GM10248 (cell line): ENCODE results near the gene CACNA1I.

Source experiments
- CTCF ChIA-PET: fragments of 300-600 bp; sonication (Branson Sonifier 250); formaldehyde crosslinking; extraction: SDS; loops from one replicate; lab custom pipeline; 2021; ENCODE audit warnings: antibody characterized with exemption; lab: Yijun Ruan, JAX
- POLR2A ChIA-PET: fragments of 350-650 bp; sonication (Branson Sonifier 250); formaldehyde crosslinking; extraction: SDS; loops from one replicate; lab custom pipeline; 2020; ENCODE audit warnings: antibody characterized with exemption; lab: Yijun Ruan, JAX
- DNase-seq: peaks from one replicate; pipeline ENCODE4 v3.0.0; 2012; ENCODE audit errors: extremely low spot score
- CTCF ChIP-seq: IDR thresholded peaks from 2 replicates; pipeline ENCODE4 v1.5.1; 2012; ENCODE audit warnings: mild to moderate bottlenecking, low read depth; ENCODE audit errors: extremely low read depth, missing control alignments, control extremely low read depth

CACNA1I gene

GRCh38 chr22:39593066-39593930 lies 22.7 kb downstream of the CACNA1I start:
- ChIA-PET POLR2A (no interaction called here), CTCF (no interaction called here)
- no peak for TF ChIP-seq CTCF
- DNase-seq: no peak

DNA sequence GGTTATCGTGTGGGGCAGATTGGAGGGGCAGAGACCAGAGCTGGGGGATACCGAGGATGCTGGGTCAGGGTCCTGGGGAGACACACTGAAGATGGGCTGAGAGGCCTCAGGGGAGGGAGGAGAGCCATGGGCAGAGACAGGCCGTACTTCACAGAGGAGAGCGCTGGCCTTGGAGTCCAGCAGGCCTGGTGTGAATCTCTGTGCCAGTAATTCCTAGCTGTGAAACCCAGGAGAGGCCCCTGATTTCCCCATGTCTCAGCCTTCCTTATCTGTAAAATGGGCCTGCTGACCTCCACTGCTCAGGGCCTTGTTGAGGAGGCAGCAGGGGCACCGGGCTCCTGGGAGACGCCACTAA lies 23.4 kb downstream of the CACNA1I start:
- no peak for TF ChIP-seq CTCF
- no peak for DNase-seq
- ChIA-PET CTCF (no interaction called here), POLR2A (no interaction called here)

GRCh38 chr22:39594411-39594810 lies 23.9 kb downstream of the CACNA1I start:
- POLR2A ChIA-PET: no interaction called here
- no peak for DNase-seq
- CTCF ChIA-PET: no interaction called here
- TF ChIP-seq CTCF: no peak

- POLR2A ChIA-PET: no interaction called here
- DNase-seq: no peak
- TF ChIP-seq CTCF: no peak
- CTCF ChIA-PET: no interaction called here
These were observed 25.1 kb downstream of the CACNA1I start for GRCh38 chr22:39595622-39596172.

GRCh38 chr22:39596601-39597000 lies 26.0 kb downstream of the CACNA1I start:
- POLR2A ChIA-PET: no interaction called here
- TF ChIP-seq CTCF: no peak
- CTCF ChIA-PET: no interaction called here
- DNase-seq: no peak

- POLR2A ChIA-PET: no interaction called here
- CTCF ChIA-PET: no interaction called here
- no peak for DNase-seq
- no peak for TF ChIP-seq CTCF
These were observed 26.8 kb downstream of the CACNA1I start for GRCh38 chr22:39597236-39597869.
